ENCODE results near the gene ZBED2. TPM values are rescaled to one million over a fixed set of nuclear protein-coding genes. Genes with fewer than 3 reads are reported as not detected.

Gene ZBED2
- 2.1 and 8.2 TPM in 2 replicates for total RNA-seq

GRCh38 chr3:111595232-111595631 is at the start of gene ZBED2:
ZBED2 (minus strand) TSS chr3:111595346; CDS start chr3:111594201, 1,145 bp downstream.

Other genes starting within 250 kb of the ZBED2 start
- gene CD96, start 53.1 kb downstream of the ZBED2 start, total RNA-seq: under 0.01 TPM in 1 of 2 replicates, not detected in the other
- 10.9 and 27.2 TPM in 2 replicates for gene PLCXD2, start 79.3 kb upstream of the ZBED2 start, total RNA-seq